ENCODE measurements around the gene PREB. TPM values are rescaled to one million over a fixed set of nuclear protein-coding genes. Genes with fewer than 3 reads are reported as not detected.

The PREB gene
- total and polyA plus RNA-seq, 2 of the 13 experiments (the other 11 are each of a cell fraction or from before 2014, with no cell fraction given): 112 to 192 TPM

- 0 out of 2 replicates have a peak, but pooled peaks have one; percentile 32 for TF ChIP-seq RELA (CRISPR knock-in tag; IDR thresholded peaks at IDR 0.05)
- no peak; the same call in 1 of the 2 replicates for TF ChIP-seq ETV5 (CRISPR knock-in tag; IDR thresholded peaks at IDR 0.05; ENCODE audit: borderline replicate concordance)
- TF ChIP-seq MXI1 (IDR thresholded peaks at IDR 0.05; ENCODE audit: borderline replicate concordance, low read depth, low read length): peak; percentile 48; the same call in 2 of the 3 replicates
- no peak for TF ChIP-seq ZNF790 (CRISPR knock-in tag; IDR thresholded peaks at IDR 0.05; ENCODE audit: borderline replicate concordance)
- peak; percentile 71 for TF ChIP-seq PHF8 (CRISPR knock-in tag; IDR thresholded peaks at IDR 0.05)
- no peak; the same call in 1 of the 2 replicates for TF ChIP-seq ZNF746 (CRISPR knock-in tag; IDR thresholded peaks at IDR 0.05)
- 0 out of 2 replicates have a peak, but pooled peaks have one; percentile 6 for TF ChIP-seq ZHX2 (IDR thresholded peaks at IDR 0.05; ENCODE audit: low read depth)
- TF ChIP-seq ZHX2 (CRISPR knock-in tag; IDR thresholded peaks at IDR 0.05; ENCODE audit: borderline replicate concordance): no peak
- TF ChIP-seq ZNF639 (CRISPR knock-in tag; conservative IDR thresholded peaks at IDR 0.05): 0 out of 2 replicates have a peak, but pooled peaks have one; percentile 55
- no peak for TF ChIP-seq ZIK1 (CRISPR knock-in tag; IDR thresholded peaks at IDR 0.05; ENCODE audit: borderline replicate concordance, low read depth)
- TF ChIP-seq HMG20A (CRISPR knock-in tag; IDR thresholded peaks at IDR 0.05; ENCODE audit: borderline replicate concordance): no peak
- peak; percentile 84 for TF ChIP-seq MTA1 (CRISPR knock-in tag; IDR thresholded peaks at IDR 0.05; ENCODE audit: borderline replicate concordance)
- peak; percentile 49; the same call in 1 of the 2 replicates for TF ChIP-seq RNF2 (conservative IDR thresholded peaks at IDR 0.05; ENCODE audit: low read depth)
- peak; percentile 60 for TF ChIP-seq UBTF (CRISPR knock-in tag; IDR thresholded peaks at IDR 0.05)
- peak; percentile 25 for TF ChIP-seq BRD4 (CRISPR knock-in tag; IDR thresholded peaks at IDR 0.05)
- TF ChIP-seq MED1 (CRISPR knock-in tag; IDR thresholded peaks at IDR 0.05): no peak; the same call in 1 of the 2 replicates
- no peak for TF ChIP-seq ZBTB21 (CRISPR knock-in tag; IDR thresholded peaks at IDR 0.05)
- no peak for TF ChIP-seq ZNF839 (CRISPR knock-in tag; IDR thresholded peaks at IDR 0.05; ENCODE audit: borderline replicate concordance)
These were observed 10.9 kb downstream of the PREB start, which contains the start of gene ABHD1 (continued) for GRCh38 chr2:27123302-27124150.

All from HepG2 (cell line).